Right lobe of liver (tissue), 4 donors: ENCODE results near the gene CAPN5.

Experiments
- POLR2A ChIP-seq: fragments of 450-650 bp; IDR thresholded peaks from one replicate; pipeline ENCODE4 v1.6.1; 2017; ENCODE audit warnings: antibody characterized with exemption, mild to moderate bottlenecking
- TF ChIP-seq, protein P1 (sequence below), 4 donors: fragments of 200-600 bp in 3 of 4; fragments of 450-650 bp in 1 of 4; IDR thresholded peaks; one replicate each; pipeline versions ENCODE4 v1.5.1 to v1.8.0; 2016 to 2022; ENCODE audit warnings: antibody characterized with exemption in 4 of 4, mild to moderate bottlenecking in 2 of 4
- donor health status: DM: no; HTN: no; CAD: no.
- donor health status: DM: no; HTN: no; CAD: no.
- donor health status: DM: no; HTN: yes; CAD: no.

DNA sequence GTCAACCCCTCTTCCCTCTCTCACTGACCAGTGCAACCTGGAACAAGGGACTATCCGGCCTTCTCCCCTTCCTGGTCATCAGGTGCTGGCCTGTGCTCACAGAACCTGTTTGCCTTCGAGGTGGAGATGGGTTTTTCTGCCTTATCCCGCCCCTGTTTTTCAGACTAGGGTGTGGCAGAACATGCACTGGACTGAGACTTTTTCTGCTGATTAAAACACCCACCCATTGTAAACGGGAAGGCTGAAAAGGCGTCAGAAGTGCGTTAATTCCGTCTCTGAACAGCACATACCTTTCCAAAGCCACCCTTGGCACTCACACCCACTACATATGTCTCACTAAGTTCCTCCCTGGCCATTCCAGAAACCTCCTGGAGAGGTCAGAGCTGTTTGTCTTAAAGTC, 36.9 kb upstream of the CAPN5 start:
- TF ChIP-seq, protein P1, sequence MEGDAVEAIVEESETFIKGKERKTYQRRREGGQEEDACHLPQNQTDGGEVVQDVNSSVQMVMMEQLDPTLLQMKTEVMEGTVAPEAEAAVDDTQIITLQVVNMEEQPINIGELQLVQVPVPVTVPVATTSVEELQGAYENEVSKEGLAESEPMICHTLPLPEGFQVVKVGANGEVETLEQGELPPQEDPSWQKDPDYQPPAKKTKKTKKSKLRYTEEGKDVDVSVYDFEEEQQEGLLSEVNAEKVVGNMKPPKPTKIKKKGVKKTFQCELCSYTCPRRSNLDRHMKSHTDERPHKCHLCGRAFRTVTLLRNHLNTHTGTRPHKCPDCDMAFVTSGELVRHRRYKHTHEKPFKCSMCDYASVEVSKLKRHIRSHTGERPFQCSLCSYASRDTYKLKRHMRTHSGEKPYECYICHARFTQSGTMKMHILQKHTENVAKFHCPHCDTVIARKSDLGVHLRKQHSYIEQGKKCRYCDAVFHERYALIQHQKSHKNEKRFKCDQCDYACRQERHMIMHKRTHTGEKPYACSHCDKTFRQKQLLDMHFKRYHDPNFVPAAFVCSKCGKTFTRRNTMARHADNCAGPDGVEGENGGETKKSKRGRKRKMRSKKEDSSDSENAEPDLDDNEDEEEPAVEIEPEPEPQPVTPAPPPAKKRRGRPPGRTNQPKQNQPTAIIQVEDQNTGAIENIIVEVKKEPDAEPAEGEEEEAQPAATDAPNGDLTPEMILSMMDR (IDR thresholded peaks at IDR 0.05): no peak
- TF ChIP-seq POLR2A: no peak
